Measurements from ENCODE around the gene CXCL1. TPM values are rescaled to one million over a fixed set of nuclear protein-coding genes. Genes with fewer than 3 reads are reported as not detected.

Gene CXCL1
- total RNA-seq, 2 donors from 2014 or later, result 0.68 to 8.7 TPM

DNA sequence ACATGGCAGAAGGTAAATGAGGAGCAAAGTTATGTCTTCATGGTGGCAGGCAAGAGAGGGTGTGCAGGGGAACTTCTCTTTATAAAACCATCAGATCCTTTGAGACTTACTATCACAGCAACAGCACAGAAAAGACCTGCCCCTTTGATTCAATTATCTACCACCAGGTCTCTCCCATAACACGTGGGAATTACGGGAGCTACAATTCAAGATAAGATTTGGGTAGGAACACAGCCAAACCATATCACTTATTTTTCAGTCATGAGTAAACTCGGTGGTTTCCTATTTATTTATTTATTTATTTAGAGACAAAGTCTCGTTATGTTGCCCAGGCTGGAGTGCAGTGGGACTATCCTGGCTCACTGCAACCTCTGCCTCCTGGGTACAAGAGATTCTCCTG is 22.1 kb downstream of the CXCL1 start:
- Histone ChIP-seq H3K36me3 (no peaks in the 10 kb centered on the region), H3K27me3 (replicated peaks; ENCODE audit: insufficient read depth) (no peaks in the 10 kb centered on the region), H3K4me1 (ENCODE audit: control insufficient read depth in 1 of 2, low read depth in 2 of 2) (no peaks in the 10 kb centered on the region), H3K4me3 (no peak overlapping the region), H3K27ac (no peak overlapping the region), H3K9me3 (no peaks in the 10 kb centered on the region)
- TF ChIP-seq, protein P1, sequence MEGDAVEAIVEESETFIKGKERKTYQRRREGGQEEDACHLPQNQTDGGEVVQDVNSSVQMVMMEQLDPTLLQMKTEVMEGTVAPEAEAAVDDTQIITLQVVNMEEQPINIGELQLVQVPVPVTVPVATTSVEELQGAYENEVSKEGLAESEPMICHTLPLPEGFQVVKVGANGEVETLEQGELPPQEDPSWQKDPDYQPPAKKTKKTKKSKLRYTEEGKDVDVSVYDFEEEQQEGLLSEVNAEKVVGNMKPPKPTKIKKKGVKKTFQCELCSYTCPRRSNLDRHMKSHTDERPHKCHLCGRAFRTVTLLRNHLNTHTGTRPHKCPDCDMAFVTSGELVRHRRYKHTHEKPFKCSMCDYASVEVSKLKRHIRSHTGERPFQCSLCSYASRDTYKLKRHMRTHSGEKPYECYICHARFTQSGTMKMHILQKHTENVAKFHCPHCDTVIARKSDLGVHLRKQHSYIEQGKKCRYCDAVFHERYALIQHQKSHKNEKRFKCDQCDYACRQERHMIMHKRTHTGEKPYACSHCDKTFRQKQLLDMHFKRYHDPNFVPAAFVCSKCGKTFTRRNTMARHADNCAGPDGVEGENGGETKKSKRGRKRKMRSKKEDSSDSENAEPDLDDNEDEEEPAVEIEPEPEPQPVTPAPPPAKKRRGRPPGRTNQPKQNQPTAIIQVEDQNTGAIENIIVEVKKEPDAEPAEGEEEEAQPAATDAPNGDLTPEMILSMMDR (IDR thresholded peaks at IDR 0.05), result no peak
- ATAC-seq (ENCODE audit: insufficient number of reproducible peaks, low FRiP score, low read depth) (no peak), DNase-seq (ENCODE audit: low spot score) (no peak)

DNA sequence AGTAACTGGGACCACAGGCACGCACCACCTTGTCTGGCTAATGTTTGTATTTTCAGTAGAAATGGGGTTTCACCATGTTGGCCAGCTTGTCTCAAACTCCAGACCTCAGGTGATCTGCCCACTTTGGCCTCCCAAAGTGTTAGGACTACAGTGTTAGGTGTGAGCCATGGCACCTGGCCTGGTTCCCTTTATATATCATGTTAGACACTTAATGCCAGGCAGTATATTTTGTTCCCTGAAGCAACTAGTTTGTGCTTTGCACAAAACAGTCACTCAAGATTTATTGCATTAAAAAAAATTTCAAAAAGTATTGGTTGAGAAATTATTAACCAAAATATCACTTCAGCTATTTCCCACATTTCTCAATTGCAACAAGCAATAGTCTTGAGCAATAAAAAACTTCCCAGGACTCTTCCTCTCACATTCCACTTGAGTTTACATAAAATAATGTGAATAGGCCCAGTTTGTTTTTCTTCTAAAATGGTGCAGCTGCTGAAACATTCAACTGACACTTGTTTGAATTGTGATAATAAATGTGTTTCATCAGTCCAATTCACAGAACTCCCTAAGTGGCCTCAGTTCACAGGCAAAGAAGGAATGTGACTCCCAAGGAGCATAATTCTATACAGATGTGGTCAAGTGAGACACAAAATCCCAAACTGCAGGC is 22.7 kb downstream of the CXCL1 start:
- TF ChIP-seq, protein P1 (IDR thresholded peaks at IDR 0.05), result no peak
- DNase-seq (ENCODE audit: low spot score) (no peak), ATAC-seq (ENCODE audit: insufficient number of reproducible peaks, low FRiP score, low read depth) (no peak)
- Histone ChIP-seq H3K9me3 (no peaks in the 10 kb centered on the region), H3K36me3 (no peaks in the 10 kb centered on the region), H3K27me3 (replicated peaks; ENCODE audit: insufficient read depth) (no peaks in the 10 kb centered on the region), H3K4me1 (ENCODE audit: control insufficient read depth in 1 of 2, low read depth in 2 of 2) (no peaks in the 10 kb centered on the region), H3K27ac (no peak overlapping the region), H3K4me3 (no peak overlapping the region)

DNA sequence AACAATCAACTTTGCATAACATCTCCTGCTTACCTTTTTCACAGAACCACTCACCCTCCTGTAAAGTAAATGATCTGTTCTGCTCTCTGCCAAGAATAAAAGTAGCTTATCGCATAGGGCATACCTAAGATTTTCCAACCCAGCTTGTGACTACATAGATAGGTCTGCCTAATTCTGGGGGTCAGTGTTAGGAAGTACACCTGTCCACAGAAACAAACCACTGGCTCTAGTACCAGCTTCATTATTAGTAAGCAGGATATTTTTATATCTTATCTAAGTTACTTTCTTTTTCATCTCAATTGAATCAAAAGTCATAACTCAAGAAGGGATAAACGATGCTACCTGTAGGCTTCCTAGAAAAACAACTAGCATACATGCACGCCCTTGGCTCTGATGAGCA is 23.8 kb downstream of the CXCL1 start:
- Histone ChIP-seq H3K27ac (no peak overlapping the region), H3K4me1 (ENCODE audit: control insufficient read depth in 1 of 2, low read depth in 2 of 2) (no peaks in the 10 kb centered on the region), H3K36me3 (no peaks in the 10 kb centered on the region), H3K27me3 (replicated peaks; ENCODE audit: insufficient read depth) (no peaks in the 10 kb centered on the region), H3K9me3 (no peaks in the 10 kb centered on the region), H3K4me3 (no peak overlapping the region)
- no peak for DNase-seq (ENCODE audit: low spot score)
- no peak for ATAC-seq (ENCODE audit: insufficient number of reproducible peaks, low FRiP score, low read depth)
- TF ChIP-seq, protein P1 (IDR thresholded peaks at IDR 0.05), result no peak

DNA sequence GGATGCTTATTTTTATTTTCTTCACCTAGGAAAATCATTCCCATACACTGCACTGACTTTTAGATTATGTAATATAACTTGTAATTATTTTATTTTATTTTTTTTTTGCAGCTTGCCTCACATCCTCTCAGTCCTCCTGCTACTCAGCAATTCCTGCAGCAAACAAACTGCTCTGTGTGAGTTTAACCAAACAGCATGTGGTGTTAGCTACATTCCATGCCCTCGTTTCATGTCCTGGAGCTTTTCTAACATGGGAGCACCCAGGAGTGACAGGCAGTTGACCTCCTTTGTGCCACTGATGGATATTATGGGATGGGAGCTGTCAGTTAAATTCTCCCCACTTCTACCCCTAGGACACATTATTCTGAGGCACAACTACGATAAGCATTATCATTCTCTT is 24.8 kb downstream of the CXCL1 start:
- Histone ChIP-seq H3K36me3 (no peaks in the 10 kb centered on the region), H3K27me3 (replicated peaks; ENCODE audit: insufficient read depth) (no peaks in the 10 kb centered on the region), H3K4me1 (ENCODE audit: control insufficient read depth in 1 of 2, low read depth in 2 of 2) (no peaks in the 10 kb centered on the region), H3K4me3 (no peak overlapping the region), H3K9me3 (no peaks in the 10 kb centered on the region), H3K27ac (no peak overlapping the region)
- DNase-seq (ENCODE audit: low spot score) (no peak), ATAC-seq (ENCODE audit: insufficient number of reproducible peaks, low FRiP score, low read depth) (no peak)
- TF ChIP-seq, protein P1 (IDR thresholded peaks at IDR 0.05), result no peak

DNA sequence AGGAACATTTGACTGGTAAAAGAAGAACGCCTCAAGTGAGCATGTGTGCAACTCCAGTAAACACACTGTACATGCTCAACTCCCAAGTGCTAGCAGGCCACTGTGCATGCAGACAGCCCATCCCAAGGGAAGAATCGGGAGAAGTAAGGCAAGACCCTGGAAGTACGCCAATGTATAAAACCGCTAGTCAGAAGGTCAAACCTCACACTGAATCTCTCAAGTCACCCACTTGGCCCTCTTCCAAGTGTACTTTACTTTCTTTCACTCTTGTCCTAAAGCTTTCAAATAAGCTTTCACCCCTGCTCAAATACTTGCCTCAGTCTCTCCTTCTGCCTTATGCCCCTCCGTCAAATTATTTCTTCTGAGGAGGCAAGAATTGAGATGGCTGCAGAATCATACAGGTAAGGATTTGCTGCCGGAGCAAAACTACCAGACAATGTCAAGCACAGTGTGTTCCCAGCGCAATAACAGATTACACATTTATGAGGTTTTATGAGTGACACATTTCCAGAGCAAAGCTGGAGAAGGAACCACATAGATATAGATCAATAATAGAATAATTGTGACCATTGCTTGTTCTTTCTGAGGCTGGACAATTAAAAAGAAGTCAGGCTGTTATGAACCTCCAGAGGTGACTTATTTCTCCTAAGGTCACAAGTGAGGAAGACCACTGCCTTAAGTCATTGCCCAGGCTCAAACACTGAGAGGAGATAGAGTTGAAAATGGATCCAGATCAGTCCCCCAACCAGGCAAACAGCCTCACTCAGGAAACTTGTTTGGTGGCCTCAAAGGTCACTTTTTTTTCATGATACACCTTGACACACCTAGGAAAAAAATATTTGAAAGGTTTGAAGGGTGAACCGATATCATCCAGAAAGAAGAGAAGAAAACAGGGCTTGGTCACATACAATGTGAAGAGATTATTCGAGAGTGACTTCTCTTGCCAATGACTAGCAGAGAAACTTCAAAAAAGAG is 26.3 kb downstream of the CXCL1 start:
- TF ChIP-seq, protein P1 (IDR thresholded peaks at IDR 0.05), result no peak
- no peak overlapping the region for H3K27ac ChIP-seq
- H3K36me3 ChIP-seq, result no peaks in the 10 kb centered on the region
- DNase-seq (ENCODE audit: low spot score) (no peak), ATAC-seq (ENCODE audit: insufficient number of reproducible peaks, low FRiP score, low read depth) (no peak)
- no peak overlapping the region for H3K4me3 ChIP-seq
- no peaks in the 10 kb centered on the region for H3K27me3 ChIP-seq (replicated peaks; ENCODE audit: insufficient read depth)
- H3K4me1 ChIP-seq (ENCODE audit: control insufficient read depth in 1 of 2, low read depth in 2 of 2), result no peaks in the 10 kb centered on the region
- no peaks in the 10 kb centered on the region for H3K9me3 ChIP-seq
